Hematopoietic multipotent progenitor cell treated with erythropoietin and hydrocortisone succinate and interleukin-3 and kit ligand, for 4 days (in vitro differentiated cells): ENCODE data around the gene GANC.
"Not testable (repeated sequence)": the region's sequence is repeated elsewhere in the genome, so short reads cannot be mapped to it uniquely, and the experiment has no call there.

Experiments
- DNase-seq: peaks from one replicate; pipeline ENCODE4 v3.0.0-alpha.2; 2015

Gene GANC

DNA sequence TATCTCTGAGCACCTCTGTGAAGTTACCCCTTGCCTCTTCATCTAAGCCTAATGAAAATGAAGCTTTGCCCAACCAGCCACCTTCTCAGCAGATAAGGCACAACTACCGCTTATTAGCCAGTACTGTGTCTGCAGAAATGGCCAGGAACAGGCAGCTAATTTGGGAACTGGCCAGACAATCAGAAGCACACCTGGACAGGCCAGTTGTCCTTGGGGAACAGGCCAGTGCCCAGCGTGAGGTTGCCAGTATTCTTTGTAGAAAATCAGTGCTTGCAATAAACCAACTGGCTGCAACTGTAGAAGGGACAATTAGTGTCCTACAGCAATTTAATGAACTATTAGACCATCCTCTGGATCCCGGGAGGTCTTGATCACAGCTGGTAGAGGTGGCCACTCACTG, 10.7 kb downstream of the GANC start:
- DNase-seq = no peak

GRCh38 chr15:42284551-42284950, 11.6 kb downstream of the GANC start:
- DNase-seq = peak; percentile 10

- DNase-seq = peak; percentile 49
These were observed 12.0 kb downstream of the GANC start for GRCh38 chr15:42285034-42285433.

DNA sequence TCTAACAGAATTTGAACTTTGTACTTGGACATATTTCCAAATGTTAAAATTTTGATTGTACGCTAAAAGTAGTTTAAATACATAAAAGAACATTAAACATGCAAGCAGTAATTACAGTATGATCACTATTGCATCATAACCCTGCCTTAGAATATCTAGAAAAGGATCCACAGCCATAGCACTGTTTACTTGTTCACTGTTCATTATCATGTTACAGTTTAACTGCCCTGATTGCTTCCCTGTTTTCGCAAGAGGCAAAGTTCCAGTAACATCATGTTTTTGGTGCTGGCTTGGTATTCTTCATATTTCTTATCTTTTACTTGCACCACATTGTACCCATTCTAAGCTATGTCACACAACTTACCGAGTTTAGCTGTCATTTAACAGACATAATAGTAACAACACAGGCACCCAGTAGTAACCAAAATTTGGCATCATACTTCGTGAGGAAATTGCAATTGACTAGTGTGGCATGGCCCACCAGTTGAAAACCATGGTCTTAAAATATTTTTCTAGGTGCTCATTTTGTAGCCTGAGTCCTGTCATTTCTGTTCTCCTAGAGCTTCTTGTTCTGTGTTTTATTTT, 13.5 kb downstream of the GANC start:
- DNase-seq = peak; percentile 61

DNA sequence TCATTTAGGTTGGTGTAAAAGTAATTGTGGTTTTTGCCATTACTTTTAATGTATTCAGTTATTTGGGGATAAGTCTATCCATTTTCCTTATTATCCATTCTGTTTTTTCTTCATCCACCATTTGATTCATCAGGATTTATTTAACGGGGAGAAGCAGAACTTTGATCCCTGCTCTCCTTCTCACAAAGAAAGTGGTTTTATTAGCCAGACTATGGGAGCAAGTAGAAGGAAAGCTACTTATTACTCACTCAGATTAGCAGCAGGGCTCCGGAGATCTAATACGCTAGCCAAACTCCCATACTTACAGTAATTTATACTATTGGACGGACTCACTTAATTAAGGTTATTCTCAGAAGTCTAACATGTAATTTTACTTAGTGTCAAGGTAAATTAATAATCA, 14.9 kb downstream of the GANC start:
- no peak for DNase-seq

DNA sequence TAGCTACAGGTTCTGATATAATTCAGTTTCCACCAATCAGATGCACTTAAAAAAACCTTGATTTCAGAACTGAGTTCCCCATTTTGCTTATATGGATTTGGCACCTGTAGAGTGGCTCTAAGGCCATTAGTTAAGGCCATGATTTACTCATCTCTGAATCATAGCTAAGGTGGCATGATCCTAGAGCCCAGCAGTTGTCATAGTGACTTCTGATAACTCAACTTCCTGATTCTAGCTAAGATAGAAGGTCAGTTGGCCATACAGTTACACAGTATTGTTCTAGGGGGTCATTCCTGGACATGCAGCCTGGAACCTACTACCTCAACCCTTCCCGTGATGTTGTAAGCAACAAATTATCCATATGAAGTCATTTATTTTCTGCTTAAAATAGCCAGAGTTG, 16.2 kb downstream of the GANC start:
- DNase-seq = no peak

- DNase-seq = not testable (repeated sequence)
These were observed 28.0 kb downstream of the GANC start for GRCh38 chr15:42301004-42301403.

DNA sequence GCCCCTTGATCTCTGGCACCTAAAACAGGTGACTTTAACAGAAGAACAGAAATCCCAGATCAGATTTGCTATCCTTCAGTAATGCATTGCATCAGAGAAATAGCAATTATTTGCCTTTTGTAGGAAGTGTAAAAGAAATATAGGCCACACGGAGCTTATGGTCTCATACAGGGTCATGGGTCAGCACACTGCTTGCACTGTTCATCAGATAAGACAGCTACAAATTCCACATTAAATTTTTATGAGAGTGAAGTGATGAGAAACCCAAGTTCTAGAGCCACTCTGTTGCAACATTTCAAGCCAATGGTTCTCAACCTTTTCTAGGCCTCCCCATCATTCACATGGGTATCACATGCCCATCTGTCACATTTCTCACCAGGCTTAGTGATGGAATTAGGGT, 33.7 kb downstream of the GANC start:
- DNase-seq = no peak

- DNase-seq = peak; percentile 17
These were observed 40.5 kb downstream of the GANC start for GRCh38 chr15:42313463-42313862.

- no peak for DNase-seq
These were observed 41.8 kb downstream of the GANC start for GRCh38 chr15:42314818-42315217.

GRCh38 chr15:42315521-42315920, 42.5 kb downstream of the GANC start:
- no peak for DNase-seq

DNA sequence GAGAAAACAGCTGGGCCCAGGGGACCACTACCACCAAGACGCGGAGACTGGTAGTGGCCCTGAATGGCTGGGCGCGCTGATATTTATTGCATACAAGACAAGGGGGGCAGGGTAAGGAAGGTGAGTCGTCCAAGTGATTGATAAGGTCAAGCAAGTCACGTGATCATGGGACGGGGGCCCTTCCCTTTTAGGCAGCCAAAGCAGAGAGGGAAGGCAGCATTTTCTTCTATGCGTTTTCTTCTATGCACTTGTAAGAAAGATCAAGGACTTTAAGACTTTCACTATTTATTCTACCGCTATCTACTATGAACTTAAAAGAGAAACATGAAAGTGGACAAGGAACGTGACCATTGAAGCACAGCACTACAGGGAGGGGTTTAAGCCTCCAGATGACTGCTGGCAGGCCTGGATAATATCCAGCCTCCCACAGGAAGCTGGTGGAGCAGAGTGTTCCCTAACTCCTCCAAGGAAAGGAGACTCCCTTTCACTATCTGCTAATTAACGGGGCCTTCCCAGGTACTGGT, 43.3 kb downstream of the GANC start:
- DNase-seq = not testable (repeated sequence)

- DNase-seq = no peak
These were observed 46.2 kb downstream of the GANC start for GRCh38 chr15:42319206-42319605.

GRCh38 chr15:42324308-42324707, 51.3 kb downstream of the GANC start:
- no peak for DNase-seq

GRCh38 chr15:42329161-42329560, 56.2 kb downstream of the GANC start:
- no peak for DNase-seq

DNA sequence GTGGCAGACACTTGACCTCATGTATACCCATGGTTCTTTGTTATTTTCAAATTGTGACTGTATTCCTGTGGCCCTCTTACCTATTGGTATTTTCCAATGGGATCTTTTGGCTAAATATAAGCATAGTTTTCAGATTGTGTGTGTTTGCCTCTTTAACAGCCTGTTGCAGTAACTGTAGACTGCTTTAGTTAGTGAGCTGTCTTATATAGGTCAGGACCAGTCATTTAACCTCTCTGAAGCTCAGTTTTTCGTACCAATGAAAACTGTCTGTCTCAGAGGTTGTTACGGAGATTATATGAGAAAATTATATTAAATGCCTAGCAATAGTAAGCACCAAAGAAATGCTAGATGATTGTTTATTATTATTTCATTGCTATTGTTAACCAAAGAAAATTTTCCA, 57.0 kb downstream of the GANC start:
- DNase-seq = no peak

DNA sequence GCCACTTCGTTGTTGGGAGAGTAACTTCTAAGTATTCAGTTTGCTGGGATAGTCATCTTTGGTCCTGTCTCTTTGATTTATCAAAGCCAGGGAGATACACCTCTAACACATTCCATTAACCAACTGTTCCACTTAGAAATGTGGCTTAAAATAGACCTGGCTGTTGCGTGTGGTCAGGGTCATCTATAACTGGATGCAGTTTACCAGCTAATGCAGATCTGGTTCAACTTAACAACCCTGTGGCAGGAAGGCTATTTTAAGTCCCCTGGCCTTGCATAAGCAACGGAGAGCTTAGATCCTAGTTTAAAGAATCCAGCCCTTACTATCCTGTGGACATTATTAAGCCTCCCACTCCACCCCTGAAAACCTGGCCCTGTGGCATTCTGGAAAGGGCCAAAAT, 58.2 kb downstream of the GANC start:
- no peak for DNase-seq

DNA sequence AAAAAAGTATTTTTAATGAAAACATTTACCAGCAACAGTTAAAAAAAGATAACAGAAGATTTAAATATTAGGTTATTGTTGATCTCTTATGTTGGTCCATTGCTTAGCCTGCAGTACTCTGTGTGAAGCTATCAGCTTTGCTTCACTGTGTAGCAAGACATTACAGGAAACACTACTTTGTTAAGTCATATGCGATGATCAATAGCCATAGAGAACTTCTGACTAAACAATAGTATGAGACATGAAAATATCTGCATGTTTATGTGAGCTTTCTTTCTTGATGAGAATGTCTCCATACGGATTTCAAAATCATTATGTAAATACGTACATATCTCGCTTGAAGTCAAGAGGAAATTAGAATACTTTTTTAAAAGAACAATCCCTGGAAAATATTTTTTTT, 59.3 kb downstream of the GANC start:
- no peak for DNase-seq

DNA sequence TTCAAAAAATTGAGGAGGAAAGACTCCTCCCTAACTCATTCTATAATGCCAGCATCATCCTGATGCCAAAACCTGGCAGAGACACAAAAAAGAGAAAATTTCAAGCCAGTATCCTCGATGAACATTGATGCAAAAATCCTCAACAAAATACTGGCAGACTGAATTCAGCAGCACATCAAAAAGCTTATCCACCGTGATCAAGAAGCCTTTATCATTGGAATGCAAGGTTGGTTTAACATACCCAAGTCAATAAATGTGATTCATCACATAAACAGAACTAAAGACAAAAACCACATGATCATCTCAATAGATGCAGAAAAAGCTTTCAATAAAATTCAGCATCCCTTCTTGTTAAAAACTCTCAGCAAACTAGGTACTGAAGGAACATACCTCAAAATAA, 62.1 kb downstream of the GANC start:
- no peak for DNase-seq

DNA sequence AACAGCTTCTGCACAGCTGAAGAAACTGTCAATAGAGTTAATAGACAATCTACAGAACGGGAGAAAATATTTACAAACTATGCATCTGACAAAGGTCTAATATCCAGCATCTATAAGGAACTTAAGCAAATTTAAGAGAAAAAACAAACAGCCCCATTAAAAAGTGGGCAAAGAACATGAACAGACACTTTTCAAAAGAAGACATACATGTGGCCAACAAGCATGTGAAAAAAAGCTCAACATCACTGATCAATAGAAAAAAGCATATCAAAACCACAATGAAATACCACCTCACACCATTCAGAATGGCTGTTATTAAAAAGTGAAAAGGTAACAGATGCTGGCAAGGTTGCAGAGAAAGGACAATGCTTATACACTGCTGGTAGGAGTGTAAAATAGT, 63.6 kb downstream of the GANC start:
- DNase-seq = not testable (repeated sequence)

DNA sequence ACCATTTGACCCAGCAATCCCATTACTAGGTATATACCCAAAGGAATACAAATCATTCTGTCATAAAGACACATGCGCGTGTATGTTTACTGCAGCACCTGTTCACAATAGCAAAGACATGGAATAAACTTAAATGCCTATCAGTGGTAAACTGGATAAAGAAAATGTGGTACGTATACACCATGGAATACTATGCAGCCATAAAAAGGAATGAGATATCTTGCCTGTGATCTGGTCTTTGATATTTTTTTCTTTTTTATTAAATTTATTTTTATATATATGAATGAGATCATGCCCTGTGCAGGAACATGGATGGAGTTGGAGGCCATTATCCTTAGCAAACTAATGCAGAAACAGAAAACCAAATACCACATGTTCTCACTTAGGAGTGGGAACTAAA, 64.1 kb downstream of the GANC start:
- not testable (repeated sequence) for DNase-seq

DNA sequence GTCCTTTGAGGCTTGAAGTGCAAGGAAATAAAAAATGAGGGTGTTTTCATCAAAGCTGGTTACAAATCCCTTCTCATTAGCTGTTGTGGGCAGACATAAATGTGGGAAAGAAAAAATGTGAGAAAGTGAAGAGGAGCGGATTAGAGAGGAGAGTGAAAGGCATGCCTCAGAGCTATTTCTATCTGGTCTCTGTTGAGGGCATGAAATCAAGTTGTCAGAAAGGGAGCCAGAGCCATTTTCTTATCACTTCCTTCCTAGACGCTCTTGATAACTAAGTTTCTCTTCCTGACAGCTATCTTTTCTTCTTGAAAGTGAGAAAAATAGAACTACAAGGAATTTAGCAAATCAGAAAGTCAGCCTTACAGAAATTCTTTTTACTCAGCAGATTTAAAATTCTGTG, 65.5 kb downstream of the GANC start:
- peak; percentile 23 for DNase-seq

- no peak for DNase-seq
These were observed 70.7 kb downstream of the GANC start for GRCh38 chr15:42343596-42344232.

GRCh38 chr15:42344763-42345162, 71.8 kb downstream of the GANC start:
- peak; percentile 38 for DNase-seq

DNA sequence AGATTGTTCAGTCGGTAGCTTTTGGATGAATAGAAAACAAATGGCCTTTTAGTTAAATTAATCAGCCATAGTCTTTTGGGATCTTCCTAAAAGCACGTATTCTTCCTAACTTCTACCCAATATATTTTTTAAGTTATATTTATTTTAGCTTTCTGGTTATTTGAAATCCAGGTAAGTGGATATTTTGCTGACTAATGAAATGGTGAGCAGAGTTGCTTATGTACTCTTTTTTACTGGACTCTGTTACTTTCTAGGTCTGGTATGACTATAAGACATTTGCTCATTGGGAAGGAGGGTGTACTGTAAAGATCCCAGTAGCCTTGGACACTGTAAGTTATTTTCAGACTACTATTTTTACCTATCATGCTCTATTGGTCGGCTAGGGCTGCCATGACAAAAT, 72.5 kb downstream of the GANC start:
- no peak for DNase-seq
